GM18951 (cell line): ENCODE measurements around the gene PIGK.

ENCODE experiments used
- POLR2A ChIP-seq: IDR thresholded peaks from 4 replicates; pipeline ENCODE4 v1.6.1; 2011; ENCODE audit warnings: mild to moderate bottlenecking; ENCODE audit not compliant: insufficient read length, insufficient read depth; ENCODE audit errors: extremely low read depth
- in situ Hi-C: fragments of 300-500 bp; cut with MboI; formaldehyde crosslinking; loops from one replicate; pipeline ENCODE4 v1.12.0; 2022; ENCODE audit warnings: low sequenced_read_pairs, mixed read lengths, inconsistent platforms; ENCODE audit not compliant: unreplicated experiment

Gene PIGK

DNA sequence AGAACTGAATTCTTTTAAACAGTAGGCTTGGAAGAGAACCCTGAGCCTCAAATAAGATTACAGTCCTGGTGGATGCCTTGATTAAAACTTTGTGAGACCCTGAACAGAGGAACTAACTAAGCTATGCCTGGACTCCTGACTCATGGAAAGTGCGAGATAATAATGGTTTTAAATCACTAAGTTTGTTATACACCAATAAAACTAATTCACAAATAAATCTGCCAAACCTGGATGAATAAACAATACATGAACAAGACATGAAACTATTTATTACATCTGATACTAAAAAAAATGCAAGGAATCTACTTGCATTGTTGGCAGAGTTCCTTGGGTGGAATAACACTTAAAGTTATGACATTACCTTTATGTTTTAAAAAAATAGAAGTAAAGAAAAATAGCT lies 118.4 kb downstream of the PIGK start:
- TF ChIP-seq POLR2A = no peak
- in situ Hi-C loops = no loop called here

DNA sequence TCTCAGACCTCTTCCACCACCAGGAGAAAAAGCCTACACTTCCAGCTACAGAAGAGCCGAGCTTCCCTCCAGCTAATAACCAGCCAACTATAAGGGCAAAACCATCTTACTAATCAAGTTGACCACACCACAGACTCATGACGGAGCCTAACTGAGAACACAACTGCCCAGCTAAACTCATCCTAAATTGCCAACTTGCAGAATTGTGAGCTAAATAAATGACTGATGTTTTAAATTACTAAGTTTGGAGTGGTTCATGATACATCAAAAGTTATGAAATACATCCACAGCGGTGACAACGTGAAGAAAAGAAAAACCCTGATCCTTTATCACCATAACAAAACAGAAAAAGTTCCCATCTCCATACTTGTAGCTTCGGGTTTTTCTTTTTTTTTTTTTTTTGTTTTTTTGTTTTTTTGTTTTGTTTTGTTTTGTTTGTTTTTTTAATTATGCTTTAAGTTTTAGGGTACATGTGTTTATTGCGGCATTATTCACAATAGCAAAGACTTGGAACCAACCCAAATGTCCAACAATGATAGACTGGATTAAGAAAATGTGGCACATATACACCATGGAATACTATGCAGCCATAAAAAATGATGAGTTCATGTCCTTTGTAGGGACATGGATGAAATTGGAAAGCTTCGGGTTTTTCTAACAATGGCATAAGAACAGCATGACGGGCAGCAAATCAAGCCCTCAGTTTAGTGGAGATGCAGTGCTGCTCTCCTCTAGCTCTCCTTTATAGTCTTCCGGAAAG lies 122.6 kb downstream of the PIGK start:
- in situ Hi-C loops = no loop called here
- no peak for TF ChIP-seq POLR2A

DNA sequence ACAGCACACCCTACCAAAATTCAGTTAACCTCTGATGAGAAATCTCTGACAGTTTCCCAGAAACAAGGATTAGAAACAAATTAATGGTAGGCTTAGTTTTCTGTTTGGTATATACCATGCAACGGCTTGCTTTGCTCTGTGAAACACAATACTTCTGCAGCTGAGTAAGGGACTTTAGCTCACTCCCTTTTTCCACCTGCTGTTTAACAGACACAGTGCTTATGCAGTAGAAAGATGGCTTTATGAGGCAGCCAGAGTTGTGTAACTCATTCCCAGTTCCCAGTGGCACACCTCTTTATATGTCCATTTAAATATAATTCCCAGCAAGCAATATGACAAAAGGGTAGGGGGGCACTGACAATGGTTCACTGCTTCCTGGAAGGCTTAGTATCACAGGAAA lies 124.0 kb downstream of the PIGK start:
- in situ Hi-C loops = no loop called here
- no peak for TF ChIP-seq POLR2A

- in situ Hi-C loops = no loop called here
Measured at GRCh38 chr1:77089756-77090155, 129.5 kb downstream of the PIGK start.

DNA sequence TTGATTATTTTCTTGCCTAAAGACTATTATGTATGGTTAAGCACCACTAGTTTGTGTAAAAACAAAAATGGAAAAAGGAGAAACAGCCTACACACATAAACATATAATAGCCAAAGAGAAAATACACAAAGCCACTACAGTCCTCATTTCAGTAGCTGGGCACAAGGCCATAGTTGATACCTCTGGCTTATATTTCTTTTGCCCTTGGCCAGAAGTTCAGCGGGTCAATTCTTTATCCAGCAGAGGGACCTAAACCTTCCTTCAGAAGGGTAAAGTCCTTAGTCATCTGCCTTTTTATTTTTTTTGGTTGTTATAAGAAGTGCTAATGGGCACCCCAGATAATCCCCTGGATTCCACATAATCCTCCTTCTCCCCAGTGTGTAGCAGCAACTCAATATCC lies 134.1 kb downstream of the PIGK start:
- in situ Hi-C loops = no loop called here
- no peak for TF ChIP-seq POLR2A

More at GRCh38 chr1:77089756-77090155, 129.5 kb downstream of the PIGK start:
- no peak for TF ChIP-seq POLR2A

DNA sequence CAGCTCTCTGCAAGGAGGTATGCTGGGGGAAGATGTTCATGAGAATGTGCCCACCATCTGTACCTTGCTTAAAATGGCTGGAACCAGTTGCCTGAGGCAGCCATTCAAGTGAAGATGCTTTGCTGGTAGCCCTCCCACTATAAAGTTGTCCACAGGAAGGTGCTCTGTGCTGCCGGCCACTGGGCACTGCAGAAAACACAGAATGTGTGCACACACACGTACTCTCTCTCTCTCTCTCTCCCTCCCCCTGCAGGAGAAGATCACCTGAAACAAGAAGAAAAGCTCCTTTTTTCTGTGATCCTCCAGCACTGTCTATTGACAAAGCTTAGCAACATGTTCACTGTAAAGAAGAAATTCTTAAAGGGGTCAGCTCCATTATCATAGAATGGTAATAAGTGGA lies 134.8 kb downstream of the PIGK start:
- in situ Hi-C loops = no loop called here
- TF ChIP-seq POLR2A = no peak

DNA sequence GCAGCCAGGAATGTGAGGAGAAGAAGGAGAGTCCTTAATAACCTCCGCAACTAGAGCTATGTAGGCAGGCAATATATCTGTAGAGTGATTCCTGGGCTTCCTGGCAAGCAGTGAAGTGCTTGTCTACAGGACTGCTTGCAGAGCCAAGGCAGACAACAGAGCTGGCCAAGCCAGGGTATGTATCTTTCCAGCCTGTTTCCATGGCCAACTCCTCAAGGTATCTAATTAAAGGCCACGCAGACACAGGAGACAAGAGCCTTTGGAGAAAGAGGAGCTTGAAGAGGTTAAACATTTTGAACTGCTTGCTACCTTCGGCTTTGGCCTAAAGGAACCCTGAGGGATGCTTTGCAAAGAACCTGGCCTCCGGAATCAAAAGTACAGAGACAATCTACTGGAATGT lies 137.4 kb downstream of the PIGK start:
- no peak for TF ChIP-seq POLR2A
- in situ Hi-C loops = no loop called here

GRCh38 chr1:77076759-77077158 lies 142.5 kb downstream of the PIGK start:
- in situ Hi-C loops = no loop called here
- TF ChIP-seq POLR2A = no peak

- in situ Hi-C loops = no loop called here
- TF ChIP-seq POLR2A = no peak
Measured at GRCh38 chr1:77068013-77068412, 151.2 kb downstream of the PIGK start.

GRCh38 chr1:77065693-77066342 lies 153.4 kb downstream of the PIGK start:
- in situ Hi-C loops = no loop called here

DNA sequence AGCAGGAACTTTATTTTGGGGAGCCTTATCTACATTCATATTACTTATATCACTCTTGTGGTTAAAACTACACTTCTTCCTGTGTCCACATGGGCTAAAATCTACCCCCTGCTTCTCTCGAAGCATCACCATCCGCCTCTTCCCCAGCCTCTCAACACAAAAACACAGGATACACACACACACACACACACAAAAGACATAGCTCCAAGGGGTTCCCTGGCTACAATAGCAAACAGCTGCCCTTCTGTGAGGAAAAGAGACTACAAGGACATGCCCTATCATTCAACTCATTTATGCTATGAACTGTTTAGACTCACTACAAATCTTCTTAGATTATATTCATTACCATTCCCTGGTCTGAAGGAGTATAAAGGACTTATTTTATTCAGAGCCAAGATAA lies 155.0 kb downstream of the PIGK start:
- in situ Hi-C loops = no loop called here
- TF ChIP-seq POLR2A = no peak

More at GRCh38 chr1:77065693-77066342, 153.4 kb downstream of the PIGK start:
- TF ChIP-seq POLR2A = no peak

- in situ Hi-C loops = no loop called here
- no peak for TF ChIP-seq POLR2A
Measured at GRCh38 chr1:77063118-77063517, 156.1 kb downstream of the PIGK start.

- in situ Hi-C loops = no loop called here
- TF ChIP-seq POLR2A = no peak
Measured at GRCh38 chr1:77061162-77061561, 158.1 kb downstream of the PIGK start.

- no peak for TF ChIP-seq POLR2A
- in situ Hi-C loops = no loop called here
Measured at GRCh38 chr1:77060000-77060399, 159.2 kb downstream of the PIGK start.
